ENCODE data around the gene ANKS6. TPM values are rescaled to one million over a fixed set of nuclear protein-coding genes. Genes with fewer than 3 reads are reported as not detected.

The ANKS6 gene
- total RNA-seq, 1 experiment from 2014 or later = 39.2 TPM

DNA sequence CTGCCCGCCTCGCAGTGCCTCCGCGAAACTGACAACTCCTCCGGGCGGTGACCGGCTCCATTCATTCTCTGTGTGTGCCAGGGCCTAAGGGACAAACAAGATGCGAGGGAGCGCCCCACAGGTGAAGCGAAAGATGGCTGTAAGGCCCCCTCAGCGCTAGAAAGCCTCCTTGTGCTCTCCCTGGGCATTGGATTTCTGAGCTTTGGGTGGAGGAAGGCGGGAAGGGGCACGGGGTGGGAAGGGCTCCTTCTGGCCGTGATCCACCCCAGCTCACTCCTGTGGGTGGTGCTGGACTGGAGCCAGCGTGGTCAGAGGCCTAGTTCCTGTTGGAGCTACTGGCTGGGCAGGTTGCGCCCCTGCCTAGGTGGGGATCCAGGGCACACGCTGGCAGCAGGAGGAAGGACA lies 12.1 kb upstream of the ANKS6 start:
- H3K27me3 ChIP-seq (ENCODE audit: insufficient read depth, low read length) = no peaks in the 10 kb centered on the region
- intact Hi-C loops (cut with micrococcal nuclease) = no loop called here
- TF ChIP-seq POLR2A (IDR thresholded peaks at IDR 0.05; ENCODE audit: borderline replicate concordance, extremely low read depth, insufficient read depth, insufficient read length) (no peak), SP1 (IDR thresholded peaks at IDR 0.05; ENCODE audit: low read depth) (no peak), YY1 (IDR thresholded peaks at IDR 0.05; ENCODE audit: extremely low read depth, insufficient replicate concordance, low read depth, low read length) (no peak), EGR1 (IDR thresholded peaks at IDR 0.05; ENCODE audit: low read depth) (0 out of 2 replicates have a peak, but pooled peaks have one; percentile 46), EZH2phosphoT487 (IDR thresholded peaks at IDR 0.05; ENCODE audit: borderline replicate concordance) (no peak), FOSL1 (IDR thresholded peaks at IDR 0.05; ENCODE audit: low read depth) (no peak), REST (IDR thresholded peaks at IDR 0.05; ENCODE audit: low read depth) (no peak), ATF3 (IDR thresholded peaks at IDR 0.05) (no peak), SRF (IDR thresholded peaks at IDR 0.05; ENCODE audit: low read depth) (no peak), EZH2 (IDR thresholded peaks at IDR 0.05) (no peak), RAD21 (IDR thresholded peaks at IDR 0.05; ENCODE audit: low read depth) (no peak), ELF1 (IDR thresholded peaks at IDR 0.05; ENCODE audit: borderline replicate concordance, low read depth) (no peak), ZFX (IDR thresholded peaks at IDR 0.05) (peak; percentile 55; the same call in 1 of the 2 replicates), CEBPB (IDR thresholded peaks at IDR 0.05; ENCODE audit: low read depth) (no peak), TCF7L2 (IDR thresholded peaks at IDR 0.05; ENCODE audit: borderline replicate concordance, extremely low read depth, insufficient read depth, insufficient read length) (no peak), JUND (IDR thresholded peaks at IDR 0.05) (no peak), POLR2AphosphoS5 (IDR thresholded peaks at IDR 0.05; ENCODE audit: low read depth, low read length) (peak; percentile 79), SIN3A (IDR thresholded peaks at IDR 0.05; ENCODE audit: low read depth) (0 out of 2 replicates have a peak, but pooled peaks have one; percentile 25), CBX3 (IDR thresholded peaks at IDR 0.05; ENCODE audit: low read depth) (no peak)
- TF ChIP-seq, protein P1, sequence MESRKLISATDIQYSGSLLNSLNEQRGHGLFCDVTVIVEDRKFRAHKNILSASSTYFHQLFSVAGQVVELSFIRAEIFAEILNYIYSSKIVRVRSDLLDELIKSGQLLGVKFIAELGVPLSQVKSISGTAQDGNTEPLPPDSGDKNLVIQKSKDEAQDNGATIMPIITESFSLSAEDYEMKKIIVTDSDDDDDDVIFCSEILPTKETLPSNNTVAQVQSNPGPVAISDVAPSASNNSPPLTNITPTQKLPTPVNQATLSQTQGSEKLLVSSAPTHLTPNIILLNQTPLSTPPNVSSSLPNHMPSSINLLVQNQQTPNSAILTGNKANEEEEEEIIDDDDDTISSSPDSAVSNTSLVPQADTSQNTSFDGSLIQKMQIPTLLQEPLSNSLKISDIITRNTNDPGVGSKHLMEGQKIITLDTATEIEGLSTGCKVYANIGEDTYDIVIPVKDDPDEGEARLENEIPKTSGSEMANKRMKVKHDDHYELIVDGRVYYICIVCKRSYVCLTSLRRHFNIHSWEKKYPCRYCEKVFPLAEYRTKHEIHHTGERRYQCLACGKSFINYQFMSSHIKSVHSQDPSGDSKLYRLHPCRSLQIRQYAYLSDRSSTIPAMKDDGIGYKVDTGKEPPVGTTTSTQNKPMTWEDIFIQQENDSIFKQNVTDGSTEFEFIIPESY (IDR thresholded peaks at IDR 0.05; ENCODE audit: extremely low read depth, insufficient replicate concordance, low read length) = no peak
- TF ChIP-seq, protein P2, sequence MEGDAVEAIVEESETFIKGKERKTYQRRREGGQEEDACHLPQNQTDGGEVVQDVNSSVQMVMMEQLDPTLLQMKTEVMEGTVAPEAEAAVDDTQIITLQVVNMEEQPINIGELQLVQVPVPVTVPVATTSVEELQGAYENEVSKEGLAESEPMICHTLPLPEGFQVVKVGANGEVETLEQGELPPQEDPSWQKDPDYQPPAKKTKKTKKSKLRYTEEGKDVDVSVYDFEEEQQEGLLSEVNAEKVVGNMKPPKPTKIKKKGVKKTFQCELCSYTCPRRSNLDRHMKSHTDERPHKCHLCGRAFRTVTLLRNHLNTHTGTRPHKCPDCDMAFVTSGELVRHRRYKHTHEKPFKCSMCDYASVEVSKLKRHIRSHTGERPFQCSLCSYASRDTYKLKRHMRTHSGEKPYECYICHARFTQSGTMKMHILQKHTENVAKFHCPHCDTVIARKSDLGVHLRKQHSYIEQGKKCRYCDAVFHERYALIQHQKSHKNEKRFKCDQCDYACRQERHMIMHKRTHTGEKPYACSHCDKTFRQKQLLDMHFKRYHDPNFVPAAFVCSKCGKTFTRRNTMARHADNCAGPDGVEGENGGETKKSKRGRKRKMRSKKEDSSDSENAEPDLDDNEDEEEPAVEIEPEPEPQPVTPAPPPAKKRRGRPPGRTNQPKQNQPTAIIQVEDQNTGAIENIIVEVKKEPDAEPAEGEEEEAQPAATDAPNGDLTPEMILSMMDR (IDR thresholded peaks at IDR 0.05 in 2 of 3, conservative IDR thresholded peaks at IDR 0.05 in 1 of 3; ENCODE audit: borderline replicate concordance in 1 of 3, insufficient read depth in 1 of 3, low read depth in 2 of 3, low read length in 2 of 3) = no peak
- TF ChIP-seq, protein P3, sequence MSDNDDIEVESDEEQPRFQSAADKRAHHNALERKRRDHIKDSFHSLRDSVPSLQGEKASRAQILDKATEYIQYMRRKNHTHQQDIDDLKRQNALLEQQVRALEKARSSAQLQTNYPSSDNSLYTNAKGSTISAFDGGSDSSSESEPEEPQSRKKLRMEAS (IDR thresholded peaks at IDR 0.05) = peak; percentile 83

More for the DNA sequence above, 12.1 kb upstream of the ANKS6 start:
- no peaks in the 10 kb centered on the region for H3K36me3 ChIP-seq (ENCODE audit: control insufficient read depth in 1 of 2, insufficient read depth in 2 of 2, low read length in 2 of 2)
- BruUV-seq (replicated peaks) = no TSS peak
- H3K9ac ChIP-seq (ENCODE audit: low read length) = peak overlapping the region; percentile 80
- peak overlapping the region; percentile 66 for H3K27ac ChIP-seq (ENCODE audit: low read depth, low read length)
- H3K9me3 ChIP-seq (ENCODE audit: control insufficient read depth in 1 of 2, insufficient read depth in 1 of 2, low read depth in 1 of 2, low read length in 2 of 2) = no peaks in the 10 kb centered on the region
- H4K20me1 ChIP-seq (ENCODE audit: insufficient read depth) = no peaks in the 10 kb centered on the region
- H3K4me3 ChIP-seq (replicated peaks in 1 of 2; ENCODE audit: low read depth in 1 of 2, low read length in 2 of 2) = peak overlapping the region; percentile 68 to 79
- ATAC-seq = peak; percentile 59
- peaks cover 31 to 51% of the 10 kb centered on the region in 2 experiments for H3K4me1 ChIP-seq (ENCODE audit: control insufficient read depth in 1 of 2, insufficient read depth in 2 of 2, low read length in 2 of 2)
- H3K4me2 ChIP-seq (ENCODE audit: low read length) = peak overlapping the region; percentile 97
- no peak overlapping the region for H2AFZ ChIP-seq (ENCODE audit: low read depth, low read length, poor library complexity, severe bottlenecking)
- POLR2A ChIA-PET = no interaction called here
- H3K9me2 ChIP-seq (ENCODE audit: insufficient read depth) = no peaks in the 10 kb centered on the region
- DNase-seq (ENCODE audit: low read depth, low spot score) = no peak
- CTCF ChIA-PET = interaction anchor here (0.7 to 2.8 kb wide), 4 partner anchors 9 to 39 kb away, joined by 3 to 14 read pairs (median 3); no protein-coding TSS in a partner anchor
- RAD21 ChIA-PET (ENCODE audit: low non-redundant PET in 1 of 2, low total read pairs in 2 of 2, uncharacterized antibody in 2 of 2, unreplicated experiment in 2 of 2) = no interaction called here
- H3K79me2 ChIP-seq (ENCODE audit: insufficient read depth, low read length) = peaks cover 11% of the 10 kb centered on the region; the same call in 1 of the 2 replicates

Measured in HCT116 (cell line).